Fibroblast of lung (primary cell): ENCODE measurements around the gene D2HGDH. TPM values are rescaled to one million over a fixed set of nuclear protein-coding genes. Genes with fewer than 3 reads are reported as not detected.
"Not testable (repeated sequence)": the region's sequence is repeated elsewhere in the genome, so short reads cannot be mapped to it uniquely, and the experiment has no call there.

ENCODE experiments used
- DNase-seq, 2 donors: peaks; one replicate each; pipeline versions ENCODE4 v3.0.0 to v3.0.0-alpha.2; 2010; ENCODE audit warnings: low read depth in 2 of 2
- H2AFZ ChIP-seq: 2 replicates; pipeline ENCODE4 v1.5.1; 2012; ENCODE audit warnings: low read length, control low read depth, inconsistent platforms
- H3K27ac ChIP-seq: 2 replicates; pipeline ENCODE4 v1.5.1; 2011; ENCODE audit warnings: low read length, control low read depth; ENCODE audit not compliant: insufficient read depth
- H3K27me3 ChIP-seq: 2 replicates; pipeline ENCODE4 v1.5.1; 2011; ENCODE audit warnings: mild to moderate bottlenecking, low read length; ENCODE audit not compliant: control insufficient read depth, insufficient read depth
- H3K36me3 ChIP-seq: 2 replicates; pipeline ENCODE4 v1.5.1; 2011; ENCODE audit warnings: low read length; ENCODE audit not compliant: control insufficient read depth, insufficient read depth
- H3K4me1 ChIP-seq: 2 replicates; pipeline ENCODE4 v1.5.1; 2011; ENCODE audit warnings: low read length; ENCODE audit not compliant: control insufficient read depth, insufficient read depth; ENCODE audit errors: extremely low read depth
- H3K4me2 ChIP-seq: 2 replicates; pipeline ENCODE4 v1.5.1; 2011; ENCODE audit warnings: low read length, control low read depth; ENCODE audit not compliant: insufficient read depth; ENCODE audit errors: extremely low read depth
- H3K4me3 ChIP-seq, 4 experiments: fragments of 200-600 bp in 1 of 4; sonication (generic) in 1 of 4; replicated peaks in 1 of 4; 2 replicates each; pipeline ENCODE4 v1.5.1; 2011 to 2016; ENCODE audit warnings: low read length in 4 of 4, low read depth in 3 of 4, mild to moderate bottlenecking in 3 of 4, control low read depth in 2 of 4, inconsistent platforms in 1 of 4, mixed read lengths in 1 of 4; ENCODE audit not compliant: insufficient read depth in 1 of 4; ENCODE audit errors: control extremely low read depth in 1 of 4
- H3K79me2 ChIP-seq: 2 replicates; pipeline ENCODE4 v1.5.1; 2012; ENCODE audit warnings: mild to moderate bottlenecking, low read length, inconsistent platforms; ENCODE audit not compliant: control insufficient read depth, insufficient read depth
- H3K9ac ChIP-seq: 2 replicates; pipeline ENCODE4 v1.5.1; 2011; ENCODE audit warnings: mild to moderate bottlenecking, low read length, control low read depth; ENCODE audit not compliant: insufficient read depth
- H3K9me3 ChIP-seq: 2 replicates; pipeline ENCODE4 v1.5.1; 2012; ENCODE audit warnings: low read depth, low read length; ENCODE audit not compliant: control insufficient read depth, insufficient read depth
- H4K20me1 ChIP-seq: 2 replicates; pipeline ENCODE4 v1.5.1; 2011; ENCODE audit warnings: low read length; ENCODE audit not compliant: control insufficient read depth, insufficient read depth; ENCODE audit errors: extremely low read depth
- EZH2 ChIP-seq: IDR thresholded peaks from 2 replicates; pipeline ENCODE4 v1.5.1; 2012; ENCODE audit warnings: low read length, control low read depth, mild to moderate bottlenecking; ENCODE audit errors: missing control alignments
- polyA plus RNA-seq, 2 donors: library from polyadenylated mRNA; depleted of rRNA in 1 of 2; stranded (reverse) in 1 of 2; unstranded in 1 of 2; fragments of >200 nt; gene quantifications; 2 replicates each; pipeline ENCODE4 v1.2.1, GENCODE V29; 2011 to 2012; ENCODE audit warnings: missing spikeins in 1 of 2
- total RNA-seq: library from RNA; depleted of rRNA; stranded (reverse); fragments of >200 nt; gene quantifications from 2 replicates; pipeline ENCODE4 v1.2.1, GENCODE V29; 2014
- TF ChIP-seq, protein P1 (sequence below), 2 donors: IDR thresholded peaks in 1 of 2; conservative IDR thresholded peaks in 1 of 2; 1 replicate in 1 of 2; 2 replicates in 1 of 2; pipeline ENCODE4 v1.5.1; 2011 to 2012; ENCODE audit warnings: low read length in 2 of 2, control low read depth in 1 of 2, inconsistent platforms in 1 of 2, low read depth in 1 of 2, mild to moderate bottlenecking in 1 of 2

The D2HGDH gene
- total and polyA plus RNA-seq, 2 donors (not counting 1 experiment from before 2014, with no cell fraction given) = 5.7 to 28.4 TPM

- Histone ChIP-seq H3K79me2 (no peaks in the 10 kb centered on the region), H3K9me3 (no peaks in the 10 kb centered on the region), H4K20me1 (no peaks in the 10 kb centered on the region), H3K36me3 (no peaks in the 10 kb centered on the region), H3K27me3 (no peaks in the 10 kb centered on the region), H3K4me1 (no peaks in the 10 kb centered on the region), H3K27ac (no peak overlapping the region), H3K9ac (no peak overlapping the region), H2AFZ (no peak overlapping the region), H3K4me2 (no peak overlapping the region), H3K4me3 (no peak overlapping the region)
- TF ChIP-seq, protein P1, sequence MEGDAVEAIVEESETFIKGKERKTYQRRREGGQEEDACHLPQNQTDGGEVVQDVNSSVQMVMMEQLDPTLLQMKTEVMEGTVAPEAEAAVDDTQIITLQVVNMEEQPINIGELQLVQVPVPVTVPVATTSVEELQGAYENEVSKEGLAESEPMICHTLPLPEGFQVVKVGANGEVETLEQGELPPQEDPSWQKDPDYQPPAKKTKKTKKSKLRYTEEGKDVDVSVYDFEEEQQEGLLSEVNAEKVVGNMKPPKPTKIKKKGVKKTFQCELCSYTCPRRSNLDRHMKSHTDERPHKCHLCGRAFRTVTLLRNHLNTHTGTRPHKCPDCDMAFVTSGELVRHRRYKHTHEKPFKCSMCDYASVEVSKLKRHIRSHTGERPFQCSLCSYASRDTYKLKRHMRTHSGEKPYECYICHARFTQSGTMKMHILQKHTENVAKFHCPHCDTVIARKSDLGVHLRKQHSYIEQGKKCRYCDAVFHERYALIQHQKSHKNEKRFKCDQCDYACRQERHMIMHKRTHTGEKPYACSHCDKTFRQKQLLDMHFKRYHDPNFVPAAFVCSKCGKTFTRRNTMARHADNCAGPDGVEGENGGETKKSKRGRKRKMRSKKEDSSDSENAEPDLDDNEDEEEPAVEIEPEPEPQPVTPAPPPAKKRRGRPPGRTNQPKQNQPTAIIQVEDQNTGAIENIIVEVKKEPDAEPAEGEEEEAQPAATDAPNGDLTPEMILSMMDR (conservative IDR thresholded peaks at IDR 0.05 in 1 of 2, IDR thresholded peaks at IDR 0.05 in 1 of 2; ENCODE audit: low read depth in 1 of 2, low read length in 2 of 2) = no peak
- TF ChIP-seq EZH2 = no peak
- no peak for DNase-seq
These were observed 46.6 kb downstream of the D2HGDH start for GRCh38 chr2:241780939-241781569.

GRCh38 chr2:241782053-241782452 lies 47.6 kb downstream of the D2HGDH start:
- H3K27ac ChIP-seq, H2AFZ ChIP-seq, H3K9ac ChIP-seq, H3K9me3 ChIP-seq, H3K27me3 ChIP-seq, DNase-seq, H3K4me1 ChIP-seq, H3K36me3 ChIP-seq, H3K4me2 ChIP-seq, H4K20me1 ChIP-seq, H3K4me3 ChIP-seq, H3K79me2 ChIP-seq: not testable (repeated sequence)

DNA sequence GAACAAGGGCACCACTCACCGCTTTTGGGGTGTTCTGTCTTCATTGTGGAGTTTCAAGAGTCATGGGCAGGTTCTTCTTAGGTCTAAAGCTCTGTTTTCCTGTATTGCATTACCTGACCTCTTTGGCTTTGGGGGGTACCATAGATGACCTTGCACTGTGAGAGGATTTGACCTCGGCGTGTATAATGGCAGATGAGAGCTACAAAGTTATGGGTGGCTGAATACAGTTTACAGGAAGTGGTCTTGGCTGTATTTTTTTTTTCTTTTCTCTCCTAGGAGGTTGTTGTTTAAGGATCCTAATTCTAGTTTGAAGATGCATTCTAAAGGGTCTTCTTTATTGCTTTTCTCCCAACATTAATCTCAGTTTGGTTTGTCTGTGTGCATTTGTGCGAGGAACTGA lies 53.7 kb downstream of the D2HGDH start:
- Histone ChIP-seq H3K27me3 (no peaks in the 10 kb centered on the region), H4K20me1 (no peaks in the 10 kb centered on the region), H3K79me2 (no peaks in the 10 kb centered on the region), H3K4me3 (no peak overlapping the region), H3K27ac (no peak overlapping the region), H3K36me3 (no peaks in the 10 kb centered on the region), H3K4me1 (no peaks in the 10 kb centered on the region), H3K9ac (no peak overlapping the region), H3K9me3 (no peaks in the 10 kb centered on the region), H3K4me2 (no peak overlapping the region), H2AFZ (no peak overlapping the region)
- TF ChIP-seq, protein P1 (conservative IDR thresholded peaks at IDR 0.05 in 1 of 2, IDR thresholded peaks at IDR 0.05 in 1 of 2; ENCODE audit: low read depth in 1 of 2, low read length in 2 of 2) = no peak
- TF ChIP-seq EZH2 = no peak
- no peak for DNase-seq
